Measurements from ENCODE around the gene ZNHIT2.

- TF ChIP-seq CTCF (IDR thresholded peaks at IDR 0.05) (no peak), POLR2AphosphoS5 (IDR thresholded peaks at IDR 0.05; ENCODE audit: low read depth, low read length) (no peak), TCF7L2 (IDR thresholded peaks at IDR 0.05; ENCODE audit: low read depth, low read length) (no peak), REST (IDR thresholded peaks at IDR 0.05; ENCODE audit: insufficient read depth in 1 of 2, low read depth in 2 of 2, low read length in 1 of 2) (no peak)
Observed at GRCh38 chr11:65090628-65091027, 26.9 kb downstream of the ZNHIT2 start.

Data from Panc1 (cell line).